A549 (cell line): ENCODE measurements around the gene TOM1L2. TPM values are rescaled to one million over a fixed set of nuclear protein-coding genes. Genes with fewer than 3 reads are reported as not detected.

ENCODE experiments used
- ATAC-seq, 2 experiments: fragments of 200-7000 bp in 1 of 2; fragments of >200 bp in 1 of 2; cut with Nextera tagmentation in 1 of 2; cut with Tn5 transposase in 1 of 2; 3 replicates each; pipeline versions ENCODE4 v1.8.0 to v1.9.1; 2018 to 2020; ENCODE audit warnings: mild to moderate bottlenecking in 1 of 2, moderate library complexity in 1 of 2
- CTCF ChIA-PET: fragments of 300-600 bp; sonication (Branson Sonifier 250); formaldehyde crosslinking; extraction: SDS; loops from one replicate; lab custom pipeline; 2021; ENCODE audit warnings: antibody characterized with exemption, inconsistent platforms; lab: Yijun Ruan, JAX
- POLR2A ChIA-PET: fragments of 350-600 bp; formaldehyde crosslinking; extraction: SDS; loops from one replicate; lab custom pipeline; 2021; ENCODE audit warnings: antibody characterized with exemption, inconsistent platforms; lab: Yijun Ruan, JAX
- DNase-seq, 2 experiments: peaks; one replicate each; pipeline versions ENCODE4 v3.0.0 to v3.0.0-alpha.2; 2011 to 2016; ENCODE audit warnings: low read depth in 1 of 2, low spot score in 1 of 2
- FAIRE-seq: peaks from 2 replicates; lab custom pipeline; 2011; peaks lifted over from hg19 to GRCh38; lab: Jason Lieb, UNC
- H3K27ac ChIP-seq, 2 experiments: fragments of >200 bp; sonication (Bioruptor Twin); formaldehyde crosslinking; 3 replicates each; pipeline ENCODE4 v1.5.1; 2016 to 2017
- H3K4me1 ChIP-seq: fragments of >200 bp; sonication (Bioruptor Twin); formaldehyde crosslinking; 3 replicates; pipeline ENCODE4 v1.6.1; 2016
- H3K4me2 ChIP-seq: fragments of >200 bp; sonication (Bioruptor Twin); formaldehyde crosslinking; 3 replicates; pipeline ENCODE4 v1.6.1; 2016
- H3K4me3 ChIP-seq: fragments of >200 bp; sonication (Bioruptor Twin); formaldehyde crosslinking; 3 replicates; pipeline ENCODE4 v1.5.1; 2016
- H3K9me3 ChIP-seq: fragments of >200 bp; sonication (Bioruptor Twin); formaldehyde crosslinking; 3 replicates; pipeline ENCODE4 v1.6.1; 2016
- CBX2 ChIP-seq: fragments of 200-600 bp; sonication (generic); IDR thresholded peaks from 2 replicates; pipeline ENCODE4 v1.6.1; 2016; ENCODE audit warnings: low read depth, mild to moderate bottlenecking, borderline replicate concordance
- CBX8 ChIP-seq: fragments of 200-600 bp; sonication (generic); IDR thresholded peaks from 2 replicates; pipeline ENCODE4 v1.6.1; 2016
- CEBPB ChIP-seq, 2 experiments: fragments of >200 bp in 1 of 2; sonication (Bioruptor Twin) in 1 of 2; formaldehyde crosslinking in 1 of 2; IDR thresholded peaks; 2 replicates each; pipeline ENCODE4 v1.6.1; 2012 to 2016
- CHD4 ChIP-seq: fragments of 200-600 bp; sonication (generic); IDR thresholded peaks from 2 replicates; pipeline ENCODE4 v1.6.1; 2016; ENCODE audit warnings: antibody characterized with exemption, mild to moderate bottlenecking, borderline replicate concordance
- ESRRA ChIP-seq: fragments of 150-350 bp; IDR thresholded peaks from 2 replicates; pipeline ENCODE4 v1.6.1; 2014; ENCODE audit warnings: mild to moderate bottlenecking, low read length, borderline replicate concordance
- FOSB ChIP-seq: fragments of 250-450 bp; sonication (Bioruptor Pico); IDR thresholded peaks from 2 replicates; pipeline ENCODE4 v1.5.0; 2020; ENCODE audit warnings: mild to moderate bottlenecking, moderate library complexity
- FOXS1 ChIP-seq: fragments of 250-450 bp; sonication (Bioruptor Pico); IDR thresholded peaks from 2 replicates; pipeline ENCODE4 v1.5.0; 2020; ENCODE audit warnings: mild to moderate bottlenecking, moderate library complexity
- GATA3 ChIP-seq: IDR thresholded peaks from 2 replicates; pipeline ENCODE4 v1.6.1; 2012; ENCODE audit warnings: borderline replicate concordance
- HDAC2 ChIP-seq: fragments of 200-600 bp; sonication (generic); IDR thresholded peaks from 2 replicates; pipeline ENCODE4 v1.6.1; 2016
- JUNB ChIP-seq: fragments of >200 bp; sonication (Bioruptor Twin); formaldehyde crosslinking; IDR thresholded peaks from 2 replicates; pipeline ENCODE4 v1.6.1; 2016
- MAFK ChIP-seq: fragments of 450-650 bp; IDR thresholded peaks from 2 replicates; pipeline ENCODE4 v1.6.1; 2014; ENCODE audit not compliant: partially characterized antibody
- MAZ ChIP-seq: fragments of 150-350 bp; IDR thresholded peaks from 2 replicates; pipeline ENCODE4 v1.6.1; 2014; ENCODE audit warnings: antibody characterized with exemption, low read depth, low read length, borderline replicate concordance
- MYC ChIP-seq: IDR thresholded peaks from 2 replicates; pipeline ENCODE4 v1.6.1; 2012; ENCODE audit warnings: mild to moderate bottlenecking, inconsistent platforms, low read length, improper control_type of control experiment, borderline replicate concordance
- POLR2A ChIP-seq: IDR thresholded peaks from 2 replicates; pipeline ENCODE4 v1.6.1; 2012; ENCODE audit warnings: mild to moderate bottlenecking, low read length
- RCOR1 ChIP-seq: fragments of 150-350 bp; IDR thresholded peaks from 2 replicates; pipeline ENCODE4 v1.6.1; 2014; ENCODE audit warnings: antibody characterized with exemption, low read length, low read depth
- SREBF2 ChIP-seq: fragments of 450-650 bp; IDR thresholded peaks from 2 replicates; pipeline ENCODE4 v1.6.1; 2014; ENCODE audit warnings: mild to moderate bottlenecking, moderate library complexity
- TFCP2L1 ChIP-seq: fragments of 250-450 bp; sonication (Bioruptor Pico); IDR thresholded peaks from 2 replicates; pipeline ENCODE4 v1.5.0; 2021; ENCODE audit warnings: mild to moderate bottlenecking
- ZFP36 ChIP-seq: fragments of 450-650 bp; IDR thresholded peaks from 2 replicates; pipeline ENCODE4 v1.6.1; 2014; ENCODE audit warnings: borderline replicate concordance; ENCODE audit not compliant: partially characterized antibody
- WGBS: methylation state at CpG from one replicate; pipeline ENCODE4 v1.1.6; 2017; ENCODE audit errors: missing lambda C conversion rate; 5-methylcytosine and 5-hydroxymethylcytosine counted together
- polyA plus RNA-seq, 4 experiments: library from polyadenylated mRNA; depleted of rRNA in 3 of 4; stranded (reverse); fragments of >200 nt; fragmentation: RNase III in 1 of 4; extraction: RNeasy Plus Mini Kit Qiagen cat#74134 plus additional on column Dnase treatment in 1 of 4; gene quantifications; 2 replicates in 3 of 4; 3 replicates in 1 of 4; pipeline ENCODE4 v1.2.3, GENCODE V29; 2011 to 2017
- TF ChIP-seq, protein P1 (sequence below): IDR thresholded peaks from 2 replicates; pipeline ENCODE4 v1.6.1; 2012; ENCODE audit warnings: low read depth, borderline replicate concordance
- TF ChIP-seq, protein P2 (sequence below): fragments of >200 bp; sonication (Bioruptor Twin); formaldehyde crosslinking; IDR thresholded peaks from 3 replicates; pipeline ENCODE4 v1.6.1; 2016
- TF ChIP-seq, protein P3 (sequence below): fragments of 250-450 bp; sonication (Bioruptor Pico); IDR thresholded peaks from 2 replicates; pipeline ENCODE4 v1.5.0; 2021; ENCODE audit warnings: mild to moderate bottlenecking, moderate library complexity, borderline replicate concordance
- TF ChIP-seq, protein P4 (sequence below): fragments of 450-650 bp; IDR thresholded peaks from 2 replicates; pipeline ENCODE4 v1.6.1; 2014; ENCODE audit warnings: antibody characterized with exemption
- TF ChIP-seq, protein P5 (sequence below): fragments of 150-350 bp; IDR thresholded peaks from 2 replicates; pipeline ENCODE4 v1.6.1; 2014; ENCODE audit warnings: low read depth, mild to moderate bottlenecking, low read length
- TF ChIP-seq, protein P6 (sequence below): IDR thresholded peaks from 2 replicates; pipeline ENCODE4 v1.6.1; 2012
- TF ChIP-seq, protein P7 (sequence below): fragments of >200 bp; sonication (Bioruptor Twin); formaldehyde crosslinking; IDR thresholded peaks from 3 replicates; pipeline ENCODE4 v1.5.1; 2016

The TOM1L2 gene
- polyA plus RNA-seq, 2 of the 4 experiments (the other 2 are of a cell fraction): 19.2 to 24.7 TPM

DNA sequence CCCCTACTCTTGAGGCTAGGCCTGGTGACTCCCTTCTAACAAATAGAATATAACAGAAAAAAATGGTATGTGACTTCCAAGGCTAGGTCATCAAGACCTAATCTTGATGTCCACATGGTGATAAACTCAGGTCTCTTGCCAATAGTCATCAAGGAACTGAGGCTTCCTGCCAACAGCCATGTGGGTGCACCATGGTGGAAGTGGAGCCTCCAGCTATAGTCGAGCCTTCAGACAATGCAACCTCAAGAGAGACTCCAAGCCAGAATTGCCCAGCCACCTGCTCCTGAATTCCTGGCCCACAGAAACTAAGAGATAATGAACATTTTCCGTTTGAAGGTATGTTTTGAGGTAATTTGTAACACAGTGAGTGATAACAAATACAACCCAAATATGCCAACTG, 79.5 kb downstream of the TOM1L2 start:
- WGBS: 56% methylated on average over 2 of the region's 2 CpGs
- H3K4me1 ChIP-seq: peaks cover 14% of the 10 kb centered on the region
- CTCF ChIA-PET: interaction anchor here (0.5 to 14.4 kb wide), 10 partner anchors 9 to 246 kb away, joined by 3 to 313 read pairs (median 44); partner anchors contain the start of genes ATPAF2 and GID4

DNA sequence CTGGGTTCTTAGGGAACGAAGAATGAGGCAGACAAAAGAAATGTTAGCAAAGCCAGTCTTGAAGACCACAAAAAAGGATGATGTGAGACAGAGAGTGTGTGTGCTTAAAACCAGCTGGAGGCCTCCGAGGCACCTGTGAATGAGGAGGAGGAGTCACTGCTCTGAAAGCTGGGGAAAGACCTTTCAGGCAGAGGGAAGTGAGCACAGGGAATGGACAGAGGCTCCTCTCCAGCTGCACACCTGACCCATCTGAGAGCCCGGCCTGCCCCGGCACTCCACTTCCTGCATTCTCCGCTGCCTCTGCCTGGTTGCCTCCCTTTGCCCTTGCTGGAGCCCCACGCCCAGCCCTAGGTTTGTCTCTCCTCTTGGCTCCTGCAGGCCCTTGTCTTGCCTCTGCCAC, 80.2 kb downstream of the TOM1L2 start:
- DNase-seq (no peak), ATAC-seq (no peak), FAIRE-seq (no peak)
- POLR2A ChIA-PET: no interaction called here
- Histone ChIP-seq H3K9me3 (no peaks in the 10 kb centered on the region), H3K4me2 (no peak overlapping the region), H3K4me1 (peaks cover 9% of the 10 kb centered on the region), H3K4me3 (no peak overlapping the region), H3K27ac (no peak overlapping the region)
- TF ChIP-seq ZFP36: no peak
- no peak for TF ChIP-seq FOSB (CRISPR knock-in tag)
- TF ChIP-seq SREBF2: no peak
- no peak for TF ChIP-seq CBX8
- no peak for TF ChIP-seq JUNB
- TF ChIP-seq, protein P1, sequence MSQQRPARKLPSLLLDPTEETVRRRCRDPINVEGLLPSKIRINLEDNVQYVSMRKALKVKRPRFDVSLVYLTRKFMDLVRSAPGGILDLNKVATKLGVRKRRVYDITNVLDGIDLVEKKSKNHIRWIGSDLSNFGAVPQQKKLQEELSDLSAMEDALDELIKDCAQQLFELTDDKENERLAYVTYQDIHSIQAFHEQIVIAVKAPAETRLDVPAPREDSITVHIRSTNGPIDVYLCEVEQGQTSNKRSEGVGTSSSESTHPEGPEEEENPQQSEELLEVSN: no peak
- TF ChIP-seq, protein P2, sequence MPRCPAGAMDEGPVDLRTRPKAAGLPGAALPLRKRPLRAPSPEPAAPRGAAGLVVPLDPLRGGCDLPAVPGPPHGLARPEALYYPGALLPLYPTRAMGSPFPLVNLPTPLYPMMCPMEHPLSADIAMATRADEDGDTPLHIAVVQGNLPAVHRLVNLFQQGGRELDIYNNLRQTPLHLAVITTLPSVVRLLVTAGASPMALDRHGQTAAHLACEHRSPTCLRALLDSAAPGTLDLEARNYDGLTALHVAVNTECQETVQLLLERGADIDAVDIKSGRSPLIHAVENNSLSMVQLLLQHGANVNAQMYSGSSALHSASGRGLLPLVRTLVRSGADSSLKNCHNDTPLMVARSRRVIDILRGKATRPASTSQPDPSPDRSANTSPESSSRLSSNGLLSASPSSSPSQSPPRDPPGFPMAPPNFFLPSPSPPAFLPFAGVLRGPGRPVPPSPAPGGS: no peak
- TF ChIP-seq CHD4: no peak
- WGBS: 89% methylated on average over 6 of the region's 6 CpGs
- CTCF ChIA-PET: interaction anchor here (0.5 to 14.4 kb wide), 30 partner anchors 10 to 219 kb away, joined by 3 to 313 read pairs (median 14); partner anchors contain the start of genes ATPAF2, DRC3, GID4 and SREBF1

More for the DNA sequence above, 79.5 kb downstream of the TOM1L2 start:
- no peak overlapping the region for H3K27ac ChIP-seq
- H3K4me2 ChIP-seq: no peak overlapping the region
- H3K4me3 ChIP-seq: no peak overlapping the region
- TF ChIP-seq GATA3: no peak
- TF ChIP-seq POLR2A: no peak
- no peak for TF ChIP-seq CBX2
- no peak for TF ChIP-seq MAFK
- TF ChIP-seq, protein P3, sequence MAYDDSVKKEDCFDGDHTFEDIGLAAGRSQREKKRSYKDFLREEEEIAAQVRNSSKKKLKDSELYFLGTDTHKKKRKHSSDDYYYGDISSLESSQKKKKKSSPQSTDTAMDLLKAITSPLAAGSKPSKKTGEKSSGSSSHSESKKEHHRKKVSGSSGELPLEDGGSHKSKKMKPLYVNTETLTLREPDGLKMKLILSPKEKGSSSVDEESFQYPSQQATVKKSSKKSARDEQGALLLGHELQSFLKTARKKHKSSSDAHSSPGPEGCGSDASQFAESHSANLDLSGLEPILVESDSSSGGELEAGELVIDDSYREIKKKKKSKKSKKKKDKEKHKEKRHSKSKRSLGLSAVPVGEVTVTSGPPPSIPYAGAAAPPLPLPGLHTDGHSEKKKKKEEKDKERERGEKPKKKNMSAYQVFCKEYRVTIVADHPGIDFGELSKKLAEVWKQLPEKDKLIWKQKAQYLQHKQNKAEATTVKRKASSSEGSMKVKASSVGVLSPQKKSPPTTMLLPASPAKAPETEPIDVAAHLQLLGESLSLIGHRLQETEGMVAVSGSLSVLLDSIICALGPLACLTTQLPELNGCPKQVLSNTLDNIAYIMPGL (CRISPR knock-in tag): no peak
- no peak for TF ChIP-seq HDAC2
- no peak for TF ChIP-seq TFCP2L1 (CRISPR knock-in tag)
- TF ChIP-seq, protein P4, sequence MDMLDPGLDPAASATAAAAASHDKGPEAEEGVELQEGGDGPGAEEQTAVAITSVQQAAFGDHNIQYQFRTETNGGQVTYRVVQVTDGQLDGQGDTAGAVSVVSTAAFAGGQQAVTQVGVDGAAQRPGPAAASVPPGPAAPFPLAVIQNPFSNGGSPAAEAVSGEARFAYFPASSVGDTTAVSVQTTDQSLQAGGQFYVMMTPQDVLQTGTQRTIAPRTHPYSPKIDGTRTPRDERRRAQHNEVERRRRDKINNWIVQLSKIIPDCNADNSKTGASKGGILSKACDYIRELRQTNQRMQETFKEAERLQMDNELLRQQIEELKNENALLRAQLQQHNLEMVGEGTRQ: no peak
- TF ChIP-seq FOXS1 (CRISPR knock-in tag): no peak
- no peak for TF ChIP-seq RCOR1
- TF ChIP-seq, protein P5, sequence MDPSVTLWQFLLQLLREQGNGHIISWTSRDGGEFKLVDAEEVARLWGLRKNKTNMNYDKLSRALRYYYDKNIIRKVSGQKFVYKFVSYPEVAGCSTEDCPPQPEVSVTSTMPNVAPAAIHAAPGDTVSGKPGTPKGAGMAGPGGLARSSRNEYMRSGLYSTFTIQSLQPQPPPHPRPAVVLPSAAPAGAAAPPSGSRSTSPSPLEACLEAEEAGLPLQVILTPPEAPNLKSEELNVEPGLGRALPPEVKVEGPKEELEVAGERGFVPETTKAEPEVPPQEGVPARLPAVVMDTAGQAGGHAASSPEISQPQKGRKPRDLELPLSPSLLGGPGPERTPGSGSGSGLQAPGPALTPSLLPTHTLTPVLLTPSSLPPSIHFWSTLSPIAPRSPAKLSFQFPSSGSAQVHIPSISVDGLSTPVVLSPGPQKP: no peak
- TF ChIP-seq, protein P2: no peak
- no peak for TF ChIP-seq ESRRA
- no peak for TF ChIP-seq MYC
- TF ChIP-seq MAZ: no peak
- no peak for TF ChIP-seq CEBPB (IDR thresholded peaks at IDR 0.05)
- TF ChIP-seq, protein P6, sequence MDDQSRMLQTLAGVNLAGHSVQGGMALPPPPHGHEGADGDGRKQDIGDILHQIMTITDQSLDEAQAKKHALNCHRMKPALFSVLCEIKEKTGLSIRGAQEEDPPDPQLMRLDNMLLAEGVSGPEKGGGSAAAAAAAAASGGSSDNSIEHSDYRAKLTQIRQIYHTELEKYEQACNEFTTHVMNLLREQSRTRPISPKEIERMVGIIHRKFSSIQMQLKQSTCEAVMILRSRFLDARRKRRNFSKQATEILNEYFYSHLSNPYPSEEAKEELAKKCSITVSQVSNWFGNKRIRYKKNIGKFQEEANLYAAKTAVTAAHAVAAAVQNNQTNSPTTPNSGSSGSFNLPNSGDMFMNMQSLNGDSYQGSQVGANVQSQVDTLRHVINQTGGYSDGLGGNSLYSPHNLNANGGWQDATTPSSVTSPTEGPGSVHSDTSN: no peak
- TF ChIP-seq, protein P7, sequence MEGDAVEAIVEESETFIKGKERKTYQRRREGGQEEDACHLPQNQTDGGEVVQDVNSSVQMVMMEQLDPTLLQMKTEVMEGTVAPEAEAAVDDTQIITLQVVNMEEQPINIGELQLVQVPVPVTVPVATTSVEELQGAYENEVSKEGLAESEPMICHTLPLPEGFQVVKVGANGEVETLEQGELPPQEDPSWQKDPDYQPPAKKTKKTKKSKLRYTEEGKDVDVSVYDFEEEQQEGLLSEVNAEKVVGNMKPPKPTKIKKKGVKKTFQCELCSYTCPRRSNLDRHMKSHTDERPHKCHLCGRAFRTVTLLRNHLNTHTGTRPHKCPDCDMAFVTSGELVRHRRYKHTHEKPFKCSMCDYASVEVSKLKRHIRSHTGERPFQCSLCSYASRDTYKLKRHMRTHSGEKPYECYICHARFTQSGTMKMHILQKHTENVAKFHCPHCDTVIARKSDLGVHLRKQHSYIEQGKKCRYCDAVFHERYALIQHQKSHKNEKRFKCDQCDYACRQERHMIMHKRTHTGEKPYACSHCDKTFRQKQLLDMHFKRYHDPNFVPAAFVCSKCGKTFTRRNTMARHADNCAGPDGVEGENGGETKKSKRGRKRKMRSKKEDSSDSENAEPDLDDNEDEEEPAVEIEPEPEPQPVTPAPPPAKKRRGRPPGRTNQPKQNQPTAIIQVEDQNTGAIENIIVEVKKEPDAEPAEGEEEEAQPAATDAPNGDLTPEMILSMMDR: no peak
- no peak for TF ChIP-seq CHD4
- DNase-seq (no peak), FAIRE-seq (no peak), ATAC-seq (no peak)
- no peaks in the 10 kb centered on the region for H3K9me3 ChIP-seq
- POLR2A ChIA-PET: no interaction called here
